B cell (primary cell): Measurements from ENCODE around the gene BICRAL. TPM values are rescaled to one million over a fixed set of nuclear protein-coding genes. Genes with fewer than 3 reads are reported as not detected.
A peak's percentile ranks its signal among the peaks of the same experiment; 100 is the strongest.

Experiments
- ATAC-seq: fragments of 200-7000 bp; cut with Tn5 transposase; one replicate; pipeline ENCODE4 v1.10.0; 2021; ENCODE audit warnings: low read depth, mild to moderate bottlenecking, moderate number of reproducible peaks, moderate library complexity
- CTCF ChIA-PET: fragments of 350-600 bp; sonication (Branson Sonifier 250); formaldehyde crosslinking; loops from one replicate; lab custom pipeline; 2021; ENCODE audit warnings: antibody characterized with exemption, inconsistent platforms; lab: Charles Lee
- POLR2A ChIA-PET: fragments of 350-600 bp; sonication (Branson Sonifier 250); formaldehyde crosslinking; loops from one replicate; lab custom pipeline; 2021; ENCODE audit warnings: antibody characterized with exemption; lab: Charles Lee
- DNase-seq: peaks from one replicate; pipeline ENCODE4 v3.0.0; 2013
- H2AFZ ChIP-seq: 2 replicates; pipeline ENCODE4 v1.6.1; 2012; ENCODE audit warnings: mild to moderate bottlenecking, low read depth, low read length; ENCODE audit not compliant: insufficient read depth, poor library complexity, severe bottlenecking
- H3K27ac ChIP-seq, 2 donors: 1 replicate in 1 of 2; 2 replicates in 1 of 2; pipeline ENCODE4 v1.5.1; 2012 to 2013; ENCODE audit warnings: low read length in 2 of 2, mild to moderate bottlenecking in 2 of 2, moderate library complexity in 1 of 2
- H3K27me3 ChIP-seq, 4 experiments: fragments of 200-600 bp in 1 of 4; sonication (generic) in 1 of 4; replicated peaks in 1 of 4; 1 replicate in 2 of 4; 2 replicates in 2 of 4; pipeline versions ENCODE4 v1.6.1 to v1.7.0; 2013 to 2016; ENCODE audit warnings: low read length in 3 of 4, mild to moderate bottlenecking in 2 of 4, mixed read lengths in 1 of 4, moderate library complexity in 1 of 4; ENCODE audit not compliant: insufficient read depth in 4 of 4, control insufficient read depth in 3 of 4; ENCODE audit errors: control extremely low read depth in 1 of 4
- H3K36me3 ChIP-seq, 2 experiments: replicated peaks in 1 of 2; 1 replicate in 1 of 2; 2 replicates in 1 of 2; pipeline versions ENCODE4 v1.6.1 to v1.7.1; 2013; ENCODE audit warnings: low read length in 1 of 2; ENCODE audit not compliant: insufficient read depth in 2 of 2, control insufficient read depth in 1 of 2; ENCODE audit errors: control extremely low read depth in 1 of 2, extremely low read depth in 1 of 2
- H3K4me1 ChIP-seq, 2 donors: fragments of 200-600 bp in 1 of 2; sonication (generic) in 1 of 2; 1 replicate in 1 of 2; 2 replicates in 1 of 2; pipeline versions ENCODE4 v1.5.1 to v1.6.1; 2013 to 2017; ENCODE audit warnings: low read length in 2 of 2; ENCODE audit not compliant: control insufficient read depth in 2 of 2, insufficient read depth in 2 of 2
- H3K4me2 ChIP-seq: replicated peaks from 2 replicates; pipeline ENCODE3; 2012; ENCODE audit warnings: mild to moderate bottlenecking, low read depth, low read length; ENCODE audit not compliant: poor library complexity, severe bottlenecking
- H3K4me3 ChIP-seq, 5 experiments: fragments of 200-600 bp in 1 of 5; sonication (generic) in 1 of 5; 1 replicate in 3 of 5; 2 replicates in 2 of 5; pipeline versions ENCODE4 v1.5.1 to v1.7.0; 2011 to 2016; ENCODE audit warnings: low read length in 4 of 5, mild to moderate bottlenecking in 4 of 5, low read depth in 2 of 5, control low read depth in 1 of 5, moderate library complexity in 1 of 5; ENCODE audit not compliant: insufficient read depth in 1 of 5; ENCODE audit errors: control extremely low read depth in 1 of 5, extremely low read depth in 1 of 5
- H3K79me2 ChIP-seq: fragments of 200-600 bp; sonication (generic); one replicate; pipeline ENCODE4 v1.6.0; 2016; ENCODE audit warnings: low read length; ENCODE audit not compliant: control insufficient read depth, insufficient read depth
- H3K9ac ChIP-seq: fragments of 200-600 bp; sonication (generic); 2 replicates; pipeline ENCODE4 v1.6.1; 2017; ENCODE audit warnings: mild to moderate bottlenecking, low read length, moderate library complexity
- H3K9me3 ChIP-seq, 3 donors: one replicate each; pipeline versions ENCODE4 v1.6.1 to v1.7.1; 2013; ENCODE audit warnings: low read length in 2 of 3; ENCODE audit not compliant: control insufficient read depth in 2 of 3, insufficient read depth in 1 of 3; ENCODE audit errors: control extremely low read depth in 1 of 3
- H4K20me1 ChIP-seq: 2 replicates; pipeline ENCODE4 v1.6.0; 2012; ENCODE audit warnings: mild to moderate bottlenecking, low read length; ENCODE audit not compliant: insufficient read depth, control insufficient read depth, poor library complexity, severe bottlenecking
- H3K27ac Mint-ChIP-seq: one replicate; pipeline ENCODE4 v1.8.0; 2021; ENCODE audit warnings: mixed read lengths
- H3K27me3 Mint-ChIP-seq: one replicate; pipeline ENCODE4 v1.8.0; 2021; ENCODE audit warnings: mixed read lengths
- H3K4me1 Mint-ChIP-seq: one replicate; pipeline ENCODE4 v1.8.0; 2021; ENCODE audit warnings: mixed read lengths
- H3K4me3 Mint-ChIP-seq: one replicate; pipeline ENCODE4 v1.8.0; 2021; ENCODE audit warnings: mixed read lengths
- H3K9me3 Mint-ChIP-seq: one replicate; pipeline ENCODE4 v1.8.0; 2022; ENCODE audit warnings: mixed read lengths; ENCODE audit not compliant: insufficient read depth
- EZH2 ChIP-seq: IDR thresholded peaks from 2 replicates; pipeline ENCODE4 v1.6.1; 2012; ENCODE audit warnings: borderline replicate concordance, low read depth, mild to moderate bottlenecking, moderate library complexity, low read length; ENCODE audit not compliant: insufficient read depth, poor library complexity, severe bottlenecking
- WGBS: methylation state at CpG from one replicate; pipeline ENCODE4 v1.1.5; 2013; ENCODE audit warnings: missing lambda C conversion rate; ENCODE audit not compliant: insufficient coverage; 5-methylcytosine and 5-hydroxymethylcytosine counted together
- intact Hi-C: fragments of 100-400 bp; cut with micrococcal nuclease; formaldehyde crosslinking; loops from one replicate; pipeline ENCODE4 v1.10.0; 2022
- polyA plus RNA-seq: library from polyadenylated mRNA; depleted of rRNA; stranded (reverse); fragments of >200 nt; gene quantifications from 2 replicates; pipeline ENCODE4 v1.2.3, GENCODE V29; 2012
- total RNA-seq, 2 donors: library from RNA; stranded (reverse); fragments of 120-200 nt in 1 of 2; gene quantifications; 1 replicate in 1 of 2; 2 replicates in 1 of 2; pipeline versions ENCODE4 v1.2.3 to v1.2.4, GENCODE V29; 2013 to 2022
- TF ChIP-seq, protein P1 (sequence below): fragments of 200-600 bp; IDR thresholded peaks from one replicate; pipeline ENCODE4 v1.8.0; 2022; ENCODE audit warnings: antibody characterized with exemption, mild to moderate bottlenecking

BICRAL gene
- total and polyA plus RNA-seq, 2 donors (not counting 1 experiment from before 2014, with no cell fraction given) = 17.5 to 34.1 TPM

DNA sequence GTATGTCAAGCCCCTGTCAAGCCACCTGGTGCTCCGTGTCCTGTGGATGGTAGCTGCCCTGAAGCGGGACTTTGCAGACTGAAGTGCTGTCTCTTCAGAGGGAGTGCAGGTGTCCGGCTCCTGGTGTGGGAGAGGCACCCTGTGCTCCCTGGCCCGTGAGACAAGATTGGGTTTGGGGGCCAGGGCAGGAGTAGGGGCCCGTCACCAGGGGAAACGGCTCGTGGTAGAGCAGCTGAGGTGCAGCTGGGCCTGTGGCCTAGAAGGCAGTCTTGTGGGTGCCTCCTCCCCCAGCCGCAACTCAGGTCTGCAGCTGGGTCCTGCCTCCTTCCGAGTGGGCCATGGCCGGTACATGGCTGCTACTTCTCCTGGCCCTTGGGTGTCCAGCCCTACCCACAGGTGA lies 133.9 kb downstream of the BICRAL start, which contains the start of gene PTCRA:
TSS of gene PTCRA (plus strand) at position 322 of the 400 bp plus-strand sequence. CDS start at position 339, 17 bp downstream.
- 6% methylated on average over 9 of the region's 10 CpGs for WGBS
- no peak within 1 kb of the TSS for H3K4me3 ChIP-seq
- H2AFZ ChIP-seq = peak within 1 kb of the TSS; percentile 62
- H3K9me3 ChIP-seq = peaks cover 0 to 5% (median 0%) of the 10 kb centered on the region in 3 donors
- no peak within 1 kb of the TSS for H3K4me2 ChIP-seq
- CTCF ChIA-PET = interaction anchor here (0.6 to 1.2 kb wide), 2 partner anchors 93 to 590 kb away, joined by 3 to 6 read pairs; no protein-coding TSS in a partner anchor
- no peaks in the 10 kb centered on the region for H3K36me3 ChIP-seq
- POLR2A ChIA-PET = interaction anchor here (0.7 kb wide), 1 partner anchor 14 kb away, joined by 4 read pairs; the partner anchor contains the start of gene CNPY3
- intact Hi-C loops = no loop called here
- no peak within 1 kb of the TSS for H3K27ac ChIP-seq
- DNase-seq = no peak
- no peaks in the 10 kb centered on the region for H3K79me2 ChIP-seq
- H3K4me3 Mint-ChIP-seq = no peak within 1 kb of the TSS
- peaks cover 6% of the 10 kb centered on the region for H3K4me1 Mint-ChIP-seq
- TF ChIP-seq, protein P1, sequence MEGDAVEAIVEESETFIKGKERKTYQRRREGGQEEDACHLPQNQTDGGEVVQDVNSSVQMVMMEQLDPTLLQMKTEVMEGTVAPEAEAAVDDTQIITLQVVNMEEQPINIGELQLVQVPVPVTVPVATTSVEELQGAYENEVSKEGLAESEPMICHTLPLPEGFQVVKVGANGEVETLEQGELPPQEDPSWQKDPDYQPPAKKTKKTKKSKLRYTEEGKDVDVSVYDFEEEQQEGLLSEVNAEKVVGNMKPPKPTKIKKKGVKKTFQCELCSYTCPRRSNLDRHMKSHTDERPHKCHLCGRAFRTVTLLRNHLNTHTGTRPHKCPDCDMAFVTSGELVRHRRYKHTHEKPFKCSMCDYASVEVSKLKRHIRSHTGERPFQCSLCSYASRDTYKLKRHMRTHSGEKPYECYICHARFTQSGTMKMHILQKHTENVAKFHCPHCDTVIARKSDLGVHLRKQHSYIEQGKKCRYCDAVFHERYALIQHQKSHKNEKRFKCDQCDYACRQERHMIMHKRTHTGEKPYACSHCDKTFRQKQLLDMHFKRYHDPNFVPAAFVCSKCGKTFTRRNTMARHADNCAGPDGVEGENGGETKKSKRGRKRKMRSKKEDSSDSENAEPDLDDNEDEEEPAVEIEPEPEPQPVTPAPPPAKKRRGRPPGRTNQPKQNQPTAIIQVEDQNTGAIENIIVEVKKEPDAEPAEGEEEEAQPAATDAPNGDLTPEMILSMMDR = no peak
- no peak for TF ChIP-seq EZH2
- H3K27me3 ChIP-seq = peaks cover 0 to 10% (median 1%) of the 10 kb centered on the region in 4 experiments
- no peak within 1 kb of the TSS for H3K9ac ChIP-seq
- peaks cover 6% of the 10 kb centered on the region for H3K27me3 Mint-ChIP-seq
- no peaks in the 10 kb centered on the region for H4K20me1 ChIP-seq
- H3K4me1 ChIP-seq = peaks cover 3 to 17% of the 10 kb centered on the region in 2 donors
- H3K27ac Mint-ChIP-seq = no peak within 1 kb of the TSS
- H3K9me3 Mint-ChIP-seq = no peaks in the 10 kb centered on the region
- ATAC-seq = no peak

- intact Hi-C loops = no loop called here
- H3K27ac Mint-ChIP-seq = no peak overlapping the region
- Histone ChIP-seq H3K36me3 (no peaks in the 10 kb centered on the region), H3K4me2 (no peak overlapping the region), H3K4me3 (no peak overlapping the region), H2AFZ (peak overlapping the region; percentile 62), H3K79me2 (no peaks in the 10 kb centered on the region), H3K27me3 (peaks cover 0 to 7% (median 1%) of the 10 kb centered on the region in 4 experiments), H3K9ac (no peak overlapping the region), H3K4me1 (peaks cover 3 to 15% of the 10 kb centered on the region in 2 donors), H4K20me1 (no peaks in the 10 kb centered on the region), H3K27ac (no peak overlapping the region), H3K9me3 (peaks cover 0 to under 1% (median 0%) of the 10 kb centered on the region in 3 donors)
- 100% methylated on average over 1 of the region's 1 CpG for WGBS
- H3K9me3 Mint-ChIP-seq = no peaks in the 10 kb centered on the region
- no peak for DNase-seq
- H3K4me1 Mint-ChIP-seq = peaks cover 4% of the 10 kb centered on the region
- CTCF ChIA-PET = interaction anchor here (0.5 to 0.6 kb wide), 3 partner anchors 63 to 590 kb away, joined by 3 to 5 read pairs (median 3); no protein-coding TSS in a partner anchor
- H3K27me3 Mint-ChIP-seq = peaks cover 4% of the 10 kb centered on the region
- TF ChIP-seq, protein P1 = no peak
- TF ChIP-seq EZH2 = no peak
- ATAC-seq = no peak
- POLR2A ChIA-PET = no interaction called here
- no peak overlapping the region for H3K4me3 Mint-ChIP-seq
Observed at GRCh38 chr6:42916288-42916687, 134.4 kb downstream of the BICRAL start.
